HG02852 (cell line): ENCODE data around the gene SPPL2B.

Experiments used
- ATAC-seq: cut with Tn5 transposase; IDR thresholded peaks from one replicate; pipeline ENCODE4 v1.9.1; 2021; ENCODE audit warnings: mild to moderate bottlenecking, moderate library complexity; ENCODE audit not compliant: unreplicated experiment

Gene SPPL2B

GRCh38 chr19:2296141-2296540 lies 32.3 kb upstream of the SPPL2B start:
- no peak for ATAC-seq

GRCh38 chr19:2300533-2300932 lies 28.0 kb upstream of the SPPL2B start:
- ATAC-seq: no peak

GRCh38 chr19:2302319-2303210 lies 25.9 kb upstream of the SPPL2B start:
- ATAC-seq: no peak

- ATAC-seq: no peak
These were observed 25.2 kb upstream of the SPPL2B start for GRCh38 chr19:2303211-2303798.

GRCh38 chr19:2305452-2306280 lies 22.8 kb upstream of the SPPL2B start:
- ATAC-seq: no peak

GRCh38 chr19:2306281-2306806 lies 22.1 kb upstream of the SPPL2B start:
- ATAC-seq: no peak

- ATAC-seq: no peak
These were observed 21.5 kb upstream of the SPPL2B start for GRCh38 chr19:2306971-2307370.

GRCh38 chr19:2307518-2308012 lies 20.9 kb upstream of the SPPL2B start:
- no peak for ATAC-seq

GRCh38 chr19:2308114-2308556 lies 20.3 kb upstream of the SPPL2B start, which contains the start of gene LINGO3:
Gene LINGO3, minus strand, starts transcription at chr19:2308154. Its CDS starts 16,378 bp downstream, at chr19:2291776.
- no peak for ATAC-seq

- no peak for ATAC-seq
These were observed 18.6 kb upstream of the SPPL2B start for GRCh38 chr19:2309734-2310362.

- no peak for ATAC-seq
These were observed 17.4 kb upstream of the SPPL2B start for GRCh38 chr19:2311093-2311492.

- ATAC-seq: no peak
These were observed 15.5 kb upstream of the SPPL2B start for GRCh38 chr19:2312820-2313501.

GRCh38 chr19:2315121-2315817 lies 13.2 kb upstream of the SPPL2B start:
- ATAC-seq: no peak

GRCh38 chr19:2315818-2316353 lies 12.6 kb upstream of the SPPL2B start:
- no peak for ATAC-seq

- no peak for ATAC-seq
These were observed 11.2 kb upstream of the SPPL2B start for GRCh38 chr19:2317300-2317699.

- no peak for ATAC-seq
These were observed 10.7 kb upstream of the SPPL2B start for GRCh38 chr19:2317756-2318155.

GRCh38 chr19:2318923-2319322 lies 9.6 kb upstream of the SPPL2B start:
- ATAC-seq: no peak

GRCh38 chr19:2319551-2319950 lies 8.9 kb upstream of the SPPL2B start:
- ATAC-seq: no peak

GRCh38 chr19:2320049-2320448 lies 8.4 kb upstream of the SPPL2B start:
- no peak for ATAC-seq
